GM19238 (cell line): ENCODE data around the gene FOXR1.
"Not testable (repeated sequence)": the region's sequence is repeated elsewhere in the genome, so short reads cannot be mapped to it uniquely, and the experiment has no call there.

Experiments
- DNase-seq: peaks from one replicate; pipeline ENCODE4 v3.0.0; 2011; ENCODE audit warnings: low spot score; ENCODE audit not compliant: insufficient read length

The FOXR1 gene

DNA sequence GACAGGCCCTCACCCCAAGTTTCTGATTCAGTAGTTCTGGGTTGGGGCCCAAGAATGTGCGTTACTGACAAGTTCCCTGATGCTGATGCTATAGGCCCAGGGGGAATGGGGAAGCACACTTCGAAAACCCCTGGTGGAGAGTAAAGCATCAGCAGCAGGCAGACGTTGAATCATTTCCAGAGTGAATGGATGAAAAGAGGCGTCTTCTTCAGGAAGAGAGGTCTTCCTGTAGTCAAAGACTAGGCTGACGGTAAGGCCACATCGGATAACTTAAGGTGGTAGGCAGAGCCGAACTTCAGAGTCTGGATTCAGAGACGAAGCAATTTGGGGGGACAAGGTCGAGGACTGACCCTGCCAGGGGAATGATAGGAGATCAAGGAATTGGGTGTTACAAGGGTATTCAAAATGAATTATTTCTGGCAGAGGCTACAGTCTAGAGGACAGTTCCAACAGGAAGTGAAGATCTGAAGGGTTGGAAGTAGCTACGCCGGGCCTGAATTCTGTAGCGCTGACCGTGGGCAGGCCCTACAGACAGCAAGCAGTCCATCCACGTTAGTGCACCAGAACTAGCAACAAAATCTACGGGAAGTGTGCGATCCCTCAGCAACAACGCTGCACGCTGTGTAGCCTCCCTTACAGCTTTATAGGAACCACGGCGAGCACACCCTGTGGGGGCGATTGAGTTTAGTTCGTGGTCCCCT lies 25.5 kb downstream of the FOXR1 start:
- DNase-seq, result peak; percentile 63

- peak; percentile 97 for DNase-seq
These were observed 26.2 kb downstream of the FOXR1 start, which contains the start of gene CENATAC for GRCh38 chr11:118997627-118998387. TSS of gene CENATAC (plus strand) at chr11:118998138. CDS start at chr11:118998198, 60 bp downstream.

GRCh38 chr11:118998388-118998717 lies 26.8 kb downstream of the FOXR1 start:
- DNase-seq, result no peak

- DNase-seq, result no peak
These were observed 27.3 kb downstream of the FOXR1 start for GRCh38 chr11:118998822-118999221.

DNA sequence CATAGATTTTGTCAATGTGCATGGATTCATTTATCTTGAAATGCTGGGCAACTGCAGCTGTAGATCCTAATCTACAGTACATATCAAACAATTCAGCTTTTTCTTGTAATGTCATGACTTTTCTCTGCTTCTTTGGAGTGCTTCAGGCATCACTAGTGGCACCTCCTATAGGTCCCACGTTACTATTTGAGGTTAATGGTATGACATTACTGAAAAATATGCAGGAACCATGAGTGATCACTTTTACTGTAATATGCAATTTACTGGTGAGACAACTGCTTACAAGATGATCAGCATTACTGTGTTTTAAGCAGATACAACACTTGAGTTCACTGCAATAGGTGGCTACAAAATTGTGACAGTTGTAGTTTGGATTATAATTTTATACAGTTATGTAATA lies 29.3 kb downstream of the FOXR1 start:
- no peak for DNase-seq

GRCh38 chr11:119006656-119007055 lies 35.1 kb downstream of the FOXR1 start:
- no peak for DNase-seq

- no peak for DNase-seq
These were observed 40.0 kb downstream of the FOXR1 start for GRCh38 chr11:119011476-119012053.

- no peak for DNase-seq
These were observed 41.1 kb downstream of the FOXR1 start for GRCh38 chr11:119012629-119013170.

GRCh38 chr11:119014209-119014924 lies 42.8 kb downstream of the FOXR1 start:
- DNase-seq, result no peak

GRCh38 chr11:119015054-119015611 lies 43.6 kb downstream of the FOXR1 start:
- DNase-seq, result no peak

- DNase-seq, result no peak
These were observed 44.9 kb downstream of the FOXR1 start for GRCh38 chr11:119016216-119017009.

GRCh38 chr11:119017377-119017776 lies 45.8 kb downstream of the FOXR1 start:
- DNase-seq, result not testable (repeated sequence)

DNA sequence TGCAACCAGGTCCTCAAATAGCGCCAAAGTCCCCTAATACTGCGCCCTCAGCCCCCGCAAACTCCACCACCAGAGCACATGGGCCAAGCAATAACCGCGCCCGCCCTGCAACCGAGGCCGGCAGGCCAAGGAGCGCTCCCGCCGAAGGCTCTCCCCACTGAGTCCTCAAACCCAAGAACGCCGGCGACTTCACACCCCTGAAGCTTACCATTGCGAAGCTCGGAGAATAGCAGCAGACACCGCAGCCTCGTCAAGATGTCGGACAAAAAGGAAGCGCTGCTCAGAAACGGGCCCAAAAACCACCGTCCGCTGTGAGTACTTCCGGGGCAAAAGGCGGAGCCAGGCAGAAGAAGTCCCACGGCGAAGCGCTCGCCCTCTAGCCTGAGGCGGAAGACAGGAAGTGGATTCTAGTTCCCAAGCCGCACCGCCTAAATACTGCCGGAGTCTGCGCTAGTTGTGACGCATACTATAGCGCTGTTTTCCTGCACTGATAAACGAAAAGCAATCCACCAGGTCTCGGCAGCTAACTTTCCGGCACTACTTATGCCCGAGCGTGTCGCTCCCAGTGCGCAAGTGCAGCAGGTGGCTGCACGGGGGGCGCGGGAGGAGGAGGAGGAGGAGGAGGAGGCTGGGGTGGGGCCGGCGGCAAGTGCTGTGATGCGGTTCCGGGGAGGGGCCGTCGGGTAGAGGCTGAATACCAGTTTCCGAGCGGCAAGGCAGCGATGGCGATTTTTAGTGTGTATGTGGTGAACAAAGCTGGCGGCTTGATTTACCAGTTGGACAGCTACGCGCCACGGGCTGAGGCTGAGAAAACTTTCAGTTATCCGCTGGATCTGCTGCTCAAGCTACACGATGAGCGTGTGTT lies 46.7 kb downstream of the FOXR1 start, which contains the start of the genes RPS25 and TRAPPC4:
Gene RPS25, minus strand, starts transcription at position 270 of the 865 bp plus-strand sequence. Its CDS starts 59 bp downstream, at position 211.
Gene TRAPPC4, plus strand, starts transcription at position 693 of the 865 bp plus-strand sequence. Its CDS starts 30 bp downstream, at position 723.
- DNase-seq, result peak; percentile 92

- no peak for DNase-seq
These were observed 48.4 kb downstream of the FOXR1 start for GRCh38 chr11:119019996-119020395.

GRCh38 chr11:119021631-119022030 lies 50.1 kb downstream of the FOXR1 start:
- DNase-seq, result no peak

- DNase-seq, result no peak
These were observed 52.2 kb downstream of the FOXR1 start for GRCh38 chr11:119023741-119024140.

DNA sequence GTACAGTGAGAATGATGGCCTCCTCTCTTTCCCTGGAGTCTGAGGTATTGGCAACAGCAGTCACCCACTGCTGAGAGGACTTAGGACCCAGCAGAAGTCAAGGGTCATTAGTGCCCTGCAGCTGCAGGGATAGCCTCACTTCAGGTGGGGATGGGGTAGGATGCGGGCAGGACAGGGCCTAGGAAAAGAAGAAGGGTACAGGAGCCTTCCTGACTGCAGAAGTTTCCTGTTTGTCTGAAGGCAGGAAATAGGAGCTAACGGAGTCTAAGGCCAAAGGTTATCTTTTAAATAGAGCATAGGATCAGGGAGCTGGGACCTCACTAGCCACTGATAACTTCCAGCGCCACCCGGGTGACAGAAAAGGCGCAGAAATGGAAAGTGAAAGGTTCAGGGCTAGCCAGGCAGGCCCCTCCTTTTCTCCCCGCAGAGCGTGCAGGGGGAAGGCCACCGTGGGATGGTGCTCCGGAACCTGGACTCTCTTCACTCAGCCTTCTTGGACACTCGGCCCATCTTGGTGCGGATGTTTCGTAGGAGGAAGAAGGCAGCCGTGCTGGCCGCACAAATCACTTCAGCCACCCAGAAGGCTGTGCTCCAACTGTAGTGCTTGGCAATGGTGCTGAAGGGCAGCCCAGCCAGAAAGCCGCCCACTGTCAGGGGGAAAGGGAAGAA lies 53.0 kb downstream of the FOXR1 start:
- DNase-seq, result no peak

DNA sequence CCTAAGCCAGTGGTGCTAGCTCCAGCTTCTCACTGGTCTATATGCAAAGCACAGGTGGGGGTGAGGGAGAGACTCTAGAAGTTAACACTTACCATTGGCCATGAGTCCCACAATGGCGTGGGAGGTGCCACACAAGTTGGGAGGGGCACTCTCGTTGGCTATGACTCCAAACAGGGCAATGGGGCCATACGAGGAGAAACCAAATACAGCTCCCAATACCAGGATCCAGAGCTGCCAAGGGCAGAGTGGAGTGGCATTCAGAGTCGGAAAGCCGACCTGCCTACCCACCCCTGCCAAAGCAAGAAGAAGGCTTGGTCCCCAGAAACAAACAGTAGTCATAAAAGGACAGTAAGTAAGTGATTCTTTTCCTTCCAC lies 53.5 kb downstream of the FOXR1 start:
- DNase-seq, result no peak

DNA sequence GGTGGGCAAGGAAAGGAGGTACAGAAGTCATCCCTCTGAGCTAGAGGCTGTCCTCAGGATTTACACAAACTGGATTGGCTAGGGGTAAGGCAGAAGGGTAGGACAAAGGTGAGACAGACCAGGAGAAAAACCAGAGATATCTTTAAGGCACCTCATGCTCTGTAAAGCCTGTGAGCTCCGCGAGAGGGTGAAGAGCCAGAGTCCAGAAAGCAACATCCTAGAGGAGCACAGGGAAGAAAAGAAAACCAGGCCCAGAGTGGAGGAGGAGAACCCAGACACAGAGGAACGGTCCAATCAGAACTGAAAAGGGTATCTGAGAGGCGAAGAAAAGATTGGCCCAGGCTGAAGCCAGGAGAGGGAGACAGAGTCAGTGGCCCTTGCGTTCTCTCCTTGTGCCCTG lies 54.0 kb downstream of the FOXR1 start:
- DNase-seq, result no peak
